HG02943 (cell line): Measurements from ENCODE around the gene SLC51B.
"Not testable (repeated sequence)": the region's sequence is repeated elsewhere in the genome, so short reads cannot be mapped to it uniquely, and the experiment has no call there.

Source experiments
- ATAC-seq: cut with Tn5 transposase; IDR thresholded peaks from one replicate; pipeline ENCODE4 v1.9.1; 2021; ENCODE audit warnings: mild to moderate bottlenecking, low read depth, moderate library complexity; ENCODE audit not compliant: unreplicated experiment

SLC51B gene

GRCh38 chr15:65082303-65082953, 37.2 kb downstream of the SLC51B start:
- no peak for ATAC-seq

- ATAC-seq, result no peak
These were observed 38.1 kb downstream of the SLC51B start for GRCh38 chr15:65083262-65083701.

GRCh38 chr15:65084500-65085206, 39.5 kb downstream of the SLC51B start:
- ATAC-seq, result no peak

- no peak for ATAC-seq
These were observed 40.1 kb downstream of the SLC51B start for GRCh38 chr15:65085207-65085753.

GRCh38 chr15:65085990-65086679, 40.9 kb downstream of the SLC51B start:
- no peak for ATAC-seq

GRCh38 chr15:65086680-65087111, 41.5 kb downstream of the SLC51B start:
- ATAC-seq, result no peak

- ATAC-seq, result no peak
These were observed 42.2 kb downstream of the SLC51B start for GRCh38 chr15:65087411-65087810.

GRCh38 chr15:65087873-65088642, 42.9 kb downstream of the SLC51B start:
- no peak for ATAC-seq

GRCh38 chr15:65088643-65089021, 43.4 kb downstream of the SLC51B start:
- no peak for ATAC-seq

GRCh38 chr15:65089206-65089824, 44.1 kb downstream of the SLC51B start:
- ATAC-seq, result no peak

- no peak for ATAC-seq
These were observed 47.0 kb downstream of the SLC51B start for GRCh38 chr15:65091946-65092770.

- ATAC-seq, result no peak
These were observed 48.0 kb downstream of the SLC51B start for GRCh38 chr15:65092911-65093792.

GRCh38 chr15:65093793-65094170, 48.6 kb downstream of the SLC51B start:
- ATAC-seq, result not testable (repeated sequence)

GRCh38 chr15:65094294-65094995, 49.3 kb downstream of the SLC51B start:
- ATAC-seq, result no peak

GRCh38 chr15:65095011-65095746, 50.0 kb downstream of the SLC51B start:
- no peak for ATAC-seq

GRCh38 chr15:65095747-65096104, 50.5 kb downstream of the SLC51B start:
- no peak for ATAC-seq
